HCT116 (cell line): ENCODE results near the gene MFSD6. TPM values are rescaled to one million over a fixed set of nuclear protein-coding genes. Genes with fewer than 3 reads are reported as not detected.

Experiments used
- ATAC-seq: fragments of 200-7000 bp; cut with Tn5 transposase; 2 replicates; pipeline ENCODE4 v1.9.1; 2020; ENCODE audit warnings: mild to moderate bottlenecking, moderate library complexity
- BruUV-seq: library from RNA; stranded (reverse); fragments of 400-500 nt; replicated peaks from 2 replicates; lab custom pipeline; 2021; lab: Mats Ljungman, UMichigan
- CTCF ChIA-PET: fragments of 300-600 bp; sonication (Branson Sonifier 250); formaldehyde crosslinking; loops from one replicate; lab custom pipeline; 2021; ENCODE audit warnings: antibody characterized with exemption; lab: Charles Lee
- POLR2A ChIA-PET: fragments of 300-600, 350-600 bp; sonication (Branson Sonifier 250); formaldehyde crosslinking; loops from one replicate; lab custom pipeline; 2021; ENCODE audit warnings: antibody characterized with exemption; lab: Charles Lee
- RAD21 ChIA-PET, 2 experiments: fragments of 300-600 bp; sonication (Branson Sonifier 250); formaldehyde crosslinking; loops; one replicate each; lab custom pipeline; 2023; ENCODE audit warnings: low total read pairs in 2 of 2; ENCODE audit not compliant: uncharacterized antibody in 2 of 2, unreplicated experiment in 2 of 2, low non-redundant PET in 1 of 2; lab: Charles Lee
- DNase-seq: peaks from one replicate; pipeline ENCODE4 v3.0.0-alpha.2; 2010; ENCODE audit warnings: low read depth, low spot score
- H2AFZ ChIP-seq: fragments of 200-600 bp; shearing (Covaris generic), sonication (generic); 2 replicates; pipeline ENCODE4 v1.6.1; 2017; ENCODE audit warnings: low read depth, mixed run types, mixed read lengths, antibody characterized with exemption, low read length; ENCODE audit not compliant: poor library complexity, severe bottlenecking
- H3K27ac ChIP-seq: 2 replicates; pipeline ENCODE4 v1.5.1; 2012; ENCODE audit warnings: low read depth, low read length
- H3K27me3 ChIP-seq: fragments of 200-600 bp; sonication (generic); 2 replicates; pipeline ENCODE4 v1.6.1; 2016; ENCODE audit warnings: mixed run types, low read length, mixed read lengths; ENCODE audit not compliant: insufficient read depth
- H3K36me3 ChIP-seq, 2 experiments: fragments of 200-500 bp in 1 of 2; fragments of 200-600 bp in 1 of 2; sonication (Bioruptor generic) in 1 of 2; sonication (generic) in 1 of 2; 2 replicates each; pipeline versions ENCODE4 v1.5.1 to v1.6.1; 2014 to 2016; ENCODE audit warnings: low read length in 2 of 2, inconsistent platforms in 1 of 2, mixed read lengths in 1 of 2, mixed run types in 1 of 2; ENCODE audit not compliant: insufficient read depth in 2 of 2, control insufficient read depth in 1 of 2
- H3K4me1 ChIP-seq, 2 experiments: fragments of 200-600 bp in 1 of 2; sonication (generic) in 1 of 2; 2 replicates each; pipeline versions ENCODE4 v1.5.1 to v1.6.1; 2012 to 2017; ENCODE audit warnings: low read length in 2 of 2, inconsistent platforms in 1 of 2, mild to moderate bottlenecking in 1 of 2, mixed read lengths in 1 of 2, mixed run types in 1 of 2, moderate library complexity in 1 of 2; ENCODE audit not compliant: insufficient read depth in 2 of 2, control insufficient read depth in 1 of 2
- H3K4me2 ChIP-seq: fragments of 200-600 bp; sonication (generic); 2 replicates; pipeline ENCODE4 v1.6.1; 2017; ENCODE audit warnings: mixed run types, low read length, mixed read lengths
- H3K4me3 ChIP-seq, 2 experiments: fragments of 200-600 bp in 1 of 2; sonication (generic) in 1 of 2; replicated peaks in 1 of 2; 2 replicates each; pipeline ENCODE4 v1.5.1; 2011 to 2016; ENCODE audit warnings: low read length in 2 of 2, control low read depth in 1 of 2, low read depth in 1 of 2, mild to moderate bottlenecking in 1 of 2, mixed read lengths in 1 of 2, mixed run types in 1 of 2
- H3K79me2 ChIP-seq: fragments of 200-600 bp; sonication (generic); 2 replicates; pipeline ENCODE4 v1.6.1; 2017; ENCODE audit warnings: mild to moderate bottlenecking, mixed run types, low read length, moderate library complexity, mixed read lengths; ENCODE audit not compliant: insufficient read depth
- H3K9ac ChIP-seq: fragments of 200-600 bp; sonication (generic); 2 replicates; pipeline ENCODE4 v1.6.1; 2016; ENCODE audit warnings: low read length, mixed read lengths
- H3K9me2 ChIP-seq: fragments of 200-600 bp; sonication (generic), shearing (Covaris generic); 2 replicates; pipeline ENCODE4 v1.6.1; 2017; ENCODE audit warnings: mixed run types, mild to moderate bottlenecking, moderate library complexity; ENCODE audit not compliant: insufficient read depth
- H3K9me3 ChIP-seq, 2 experiments: fragments of 200-500 bp in 1 of 2; fragments of 200-600 bp in 1 of 2; sonication (Bioruptor generic) in 1 of 2; sonication (generic) in 1 of 2; 2 replicates each; pipeline ENCODE4 v1.6.1; 2014 to 2017; ENCODE audit warnings: low read length in 2 of 2, mixed read lengths in 2 of 2, inconsistent platforms in 1 of 2, low read depth in 1 of 2, mild to moderate bottlenecking in 1 of 2, mixed run types in 1 of 2, moderate library complexity in 1 of 2; ENCODE audit not compliant: control insufficient read depth in 1 of 2, insufficient read depth in 1 of 2
- H4K20me1 ChIP-seq: fragments of 200-600 bp; sonication (generic), shearing (Covaris generic); 2 replicates; pipeline ENCODE4 v1.6.1; 2017; ENCODE audit warnings: mixed run types, mild to moderate bottlenecking, moderate library complexity; ENCODE audit not compliant: insufficient read depth
- CBX3 ChIP-seq: IDR thresholded peaks from 2 replicates; pipeline ENCODE4 v1.6.1; 2012; ENCODE audit warnings: low read depth
- CEBPB ChIP-seq: IDR thresholded peaks from 2 replicates; pipeline ENCODE4 v1.6.1; 2012; ENCODE audit warnings: low read depth
- EGR1 ChIP-seq: IDR thresholded peaks from 2 replicates; pipeline ENCODE4 v1.6.1; 2012; ENCODE audit warnings: low read depth
- ELF1 ChIP-seq: IDR thresholded peaks from 2 replicates; pipeline ENCODE4 v1.6.1; 2012; ENCODE audit warnings: low read depth, borderline replicate concordance
- EZH2 ChIP-seq: fragments of 200-600 bp; sonication (generic); IDR thresholded peaks from 2 replicates; pipeline ENCODE4 v1.6.1; 2017; ENCODE audit warnings: antibody characterized with exemption, mixed run types
- EZH2phosphoT487 ChIP-seq: fragments of 200-600 bp; IDR thresholded peaks from 2 replicates; pipeline ENCODE4 v1.6.1; 2018; ENCODE audit warnings: antibody characterized with exemption, borderline replicate concordance
- FOSL1 ChIP-seq: IDR thresholded peaks from 2 replicates; pipeline ENCODE4 v1.6.1; 2012; ENCODE audit warnings: low read depth
- JUND ChIP-seq: IDR thresholded peaks from 2 replicates; pipeline ENCODE4 v1.6.1; 2012
- RAD21 ChIP-seq: IDR thresholded peaks from 2 replicates; pipeline ENCODE4 v1.6.1; 2012; ENCODE audit warnings: low read depth, mild to moderate bottlenecking
- SP1 ChIP-seq: IDR thresholded peaks from 2 replicates; pipeline ENCODE4 v1.6.1; 2012; ENCODE audit warnings: low read depth
- YY1 ChIP-seq: IDR thresholded peaks from 2 replicates; pipeline ENCODE4 v1.6.1; 2011; ENCODE audit warnings: low read length, low read depth, moderate library complexity, mild to moderate bottlenecking; ENCODE audit not compliant: insufficient replicate concordance; ENCODE audit errors: extremely low read depth
- intact Hi-C: fragments of 100-400 bp; cut with micrococcal nuclease; formaldehyde crosslinking; loops from 2 replicates; pipeline ENCODE4 v1.10.0; 2022
- total RNA-seq: library from RNA; stranded (reverse); gene quantifications from one replicate; pipeline ENCODE4 v1.2.1, GENCODE V29; 2021; ENCODE audit not compliant: unreplicated experiment
- TF ChIP-seq, protein P1 (sequence below): IDR thresholded peaks from 2 replicates; pipeline ENCODE4 v1.6.1; 2012
- TF ChIP-seq, protein P2 (sequence below): IDR thresholded peaks from 2 replicates; pipeline ENCODE4 v1.6.1; 2012; ENCODE audit warnings: low read depth

MFSD6 gene
- total RNA-seq, 1 experiment from 2014 or later = 18.6 TPM

DNA sequence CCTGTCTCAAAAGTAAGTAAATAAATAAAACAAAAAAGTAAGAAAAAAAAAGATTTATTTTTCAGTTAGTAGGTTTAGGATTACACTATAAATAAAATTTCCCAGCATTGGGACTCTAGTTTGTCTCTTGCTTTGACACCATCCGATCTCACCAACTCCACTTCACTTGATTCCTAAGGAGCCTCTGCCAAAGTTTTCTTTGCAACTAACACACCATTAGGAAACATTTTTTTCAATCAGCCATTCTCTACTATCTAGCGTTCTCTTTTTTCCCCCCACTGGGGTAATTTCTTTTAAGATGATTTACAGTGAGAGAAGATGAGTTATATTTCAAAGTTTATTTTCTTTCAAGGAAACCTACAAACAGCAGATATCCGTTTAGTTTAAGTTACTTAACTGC lies 136.9 kb downstream of the MFSD6 start:
- no peak overlapping the region for H2AFZ ChIP-seq
- H3K9me2 ChIP-seq = no peaks in the 10 kb centered on the region
- ChIA-PET CTCF (no interaction called here), RAD21 (no interaction called here)
- H3K4me3 ChIP-seq = no peak overlapping the region
- intact Hi-C loops = no loop called here
- DNase-seq = no peak
- no peaks in the 10 kb centered on the region for H3K4me1 ChIP-seq
- no peaks in the 10 kb centered on the region for H3K27me3 ChIP-seq
- no peak overlapping the region for H3K27ac ChIP-seq
- no peak overlapping the region for H3K4me2 ChIP-seq
- H3K36me3 ChIP-seq = peaks cover 0 to 4% of the 10 kb centered on the region in 2 experiments; a peak in 1 of 4 replicates
- H3K79me2 ChIP-seq = no peaks in the 10 kb centered on the region
- no TSS peak for BruUV-seq
- H3K9me3 ChIP-seq = peaks cover 4 to 9% of the 10 kb centered on the region in 2 experiments; a peak in 1 of 4 replicates
- no peaks in the 10 kb centered on the region for H4K20me1 ChIP-seq
- H3K9ac ChIP-seq = no peak overlapping the region
- no peak for ATAC-seq
- TF ChIP-seq CBX3 (no peak), YY1 (no peak), JUND (no peak), SP1 (no peak), RAD21 (no peak), EZH2phosphoT487 (no peak), ELF1 (no peak), EGR1 (no peak), CEBPB (no peak), FOSL1 (no peak)
- TF ChIP-seq, protein P1, sequence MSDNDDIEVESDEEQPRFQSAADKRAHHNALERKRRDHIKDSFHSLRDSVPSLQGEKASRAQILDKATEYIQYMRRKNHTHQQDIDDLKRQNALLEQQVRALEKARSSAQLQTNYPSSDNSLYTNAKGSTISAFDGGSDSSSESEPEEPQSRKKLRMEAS = no peak
- TF ChIP-seq, all 23 proteins: peak for 0
- POLR2A ChIA-PET = no interaction called here

- intact Hi-C loops = no loop called here
- Histone ChIP-seq H3K36me3 (0 out of 4 replicates have a peak, but pooled peaks cover 0 to under 1% of the 10 kb centered on the region in 2 experiments), H3K4me3 (no peak overlapping the region), H3K9ac (no peak overlapping the region), H3K4me1 (no peaks in the 10 kb centered on the region), H2AFZ (no peak overlapping the region), H3K27ac (no peak overlapping the region), H3K79me2 (no peaks in the 10 kb centered on the region), H3K9me3 (peaks cover 0 to 4% of the 10 kb centered on the region in 2 experiments; a peak in 1 of 4 replicates), H4K20me1 (no peaks in the 10 kb centered on the region), H3K9me2 (no peaks in the 10 kb centered on the region), H3K27me3 (no peaks in the 10 kb centered on the region), H3K4me2 (no peak overlapping the region)
- no peak for DNase-seq
- ChIA-PET RAD21 (no interaction called here), POLR2A (no interaction called here), CTCF (no interaction called here)
- no TSS peak for BruUV-seq
- ATAC-seq = no peak
- TF ChIP-seq JUND = no peak
- TF ChIP-seq EZH2 = no peak
- TF ChIP-seq, protein P2, sequence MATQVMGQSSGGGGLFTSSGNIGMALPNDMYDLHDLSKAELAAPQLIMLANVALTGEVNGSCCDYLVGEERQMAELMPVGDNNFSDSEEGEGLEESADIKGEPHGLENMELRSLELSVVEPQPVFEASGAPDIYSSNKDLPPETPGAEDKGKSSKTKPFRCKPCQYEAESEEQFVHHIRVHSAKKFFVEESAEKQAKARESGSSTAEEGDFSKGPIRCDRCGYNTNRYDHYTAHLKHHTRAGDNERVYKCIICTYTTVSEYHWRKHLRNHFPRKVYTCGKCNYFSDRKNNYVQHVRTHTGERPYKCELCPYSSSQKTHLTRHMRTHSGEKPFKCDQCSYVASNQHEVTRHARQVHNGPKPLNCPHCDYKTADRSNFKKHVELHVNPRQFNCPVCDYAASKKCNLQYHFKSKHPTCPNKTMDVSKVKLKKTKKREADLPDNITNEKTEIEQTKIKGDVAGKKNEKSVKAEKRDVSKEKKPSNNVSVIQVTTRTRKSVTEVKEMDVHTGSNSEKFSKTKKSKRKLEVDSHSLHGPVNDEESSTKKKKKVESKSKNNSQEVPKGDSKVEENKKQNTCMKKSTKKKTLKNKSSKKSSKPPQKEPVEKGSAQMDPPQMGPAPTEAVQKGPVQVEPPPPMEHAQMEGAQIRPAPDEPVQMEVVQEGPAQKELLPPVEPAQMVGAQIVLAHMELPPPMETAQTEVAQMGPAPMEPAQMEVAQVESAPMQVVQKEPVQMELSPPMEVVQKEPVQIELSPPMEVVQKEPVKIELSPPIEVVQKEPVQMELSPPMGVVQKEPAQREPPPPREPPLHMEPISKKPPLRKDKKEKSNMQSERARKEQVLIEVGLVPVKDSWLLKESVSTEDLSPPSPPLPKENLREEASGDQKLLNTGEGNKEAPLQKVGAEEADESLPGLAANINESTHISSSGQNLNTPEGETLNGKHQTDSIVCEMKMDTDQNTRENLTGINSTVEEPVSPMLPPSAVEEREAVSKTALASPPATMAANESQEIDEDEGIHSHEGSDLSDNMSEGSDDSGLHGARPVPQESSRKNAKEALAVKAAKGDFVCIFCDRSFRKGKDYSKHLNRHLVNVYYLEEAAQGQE = no peak
These were observed 137.6 kb downstream of the MFSD6 start for GRCh38 chr2:190545555-190546385.
